NCI-H1092 treated with DMSO at 0.1 percent for 48 hours (cell line): ENCODE measurements around the gene SLC26A11.
"Not testable (repeated sequence)": the region's sequence is repeated elsewhere in the genome, so short reads cannot be mapped to it uniquely, and the experiment has no call there.

ENCODE experiments used
- DNase-seq: peaks from one replicate; lab custom pipeline; 2025; lab: John Stamatoyannopoulos, UW

Gene SLC26A11

DNA sequence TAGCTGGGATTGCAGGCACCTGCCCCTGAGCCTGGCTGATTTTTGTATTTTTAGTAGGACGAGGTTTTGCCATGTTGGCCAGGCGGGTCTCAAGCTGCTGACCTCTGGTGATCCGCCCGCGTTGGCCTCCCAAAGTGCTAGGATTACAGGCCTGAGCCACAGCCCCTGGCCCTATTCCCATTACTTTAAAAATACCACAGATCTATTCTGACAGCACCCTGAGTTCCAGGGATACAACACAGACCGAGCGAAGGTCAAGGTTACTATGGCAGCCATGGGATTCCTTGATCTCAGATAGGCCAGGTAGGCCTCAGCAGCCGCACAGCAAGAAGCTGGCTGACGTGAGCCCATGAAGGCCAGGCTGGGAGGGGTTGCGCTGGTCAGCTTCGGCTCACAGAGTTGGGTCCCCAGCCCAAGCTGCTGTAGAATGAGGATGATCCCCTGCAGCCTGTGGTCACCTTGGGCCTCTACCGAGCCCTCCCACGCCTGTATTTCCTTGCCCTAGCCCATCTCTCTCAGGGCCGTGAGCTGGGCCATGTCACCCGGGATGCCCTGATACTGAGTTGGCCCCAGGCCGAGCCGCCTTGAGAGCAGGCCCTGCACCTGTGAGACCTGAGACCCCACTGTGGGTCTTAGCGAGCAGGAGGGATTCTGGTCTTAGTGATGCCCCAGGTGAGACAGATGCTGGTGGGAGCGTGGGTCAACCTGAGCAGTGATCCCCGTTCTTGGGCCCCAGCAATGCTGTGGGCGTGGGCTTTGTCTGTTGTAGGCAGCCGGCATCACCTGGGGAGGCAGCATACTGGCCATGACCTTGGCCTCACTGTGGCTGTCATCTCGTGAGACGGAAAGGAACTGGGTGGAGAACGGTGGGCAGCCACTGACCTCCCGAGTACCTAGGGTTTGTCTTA lies 23.6 kb downstream of the SLC26A11 start:
- no peak for DNase-seq

- DNase-seq: not testable (repeated sequence)
Observed at GRCh38 chr17:80244448-80244847, 24.2 kb downstream of the SLC26A11 start.

DNA sequence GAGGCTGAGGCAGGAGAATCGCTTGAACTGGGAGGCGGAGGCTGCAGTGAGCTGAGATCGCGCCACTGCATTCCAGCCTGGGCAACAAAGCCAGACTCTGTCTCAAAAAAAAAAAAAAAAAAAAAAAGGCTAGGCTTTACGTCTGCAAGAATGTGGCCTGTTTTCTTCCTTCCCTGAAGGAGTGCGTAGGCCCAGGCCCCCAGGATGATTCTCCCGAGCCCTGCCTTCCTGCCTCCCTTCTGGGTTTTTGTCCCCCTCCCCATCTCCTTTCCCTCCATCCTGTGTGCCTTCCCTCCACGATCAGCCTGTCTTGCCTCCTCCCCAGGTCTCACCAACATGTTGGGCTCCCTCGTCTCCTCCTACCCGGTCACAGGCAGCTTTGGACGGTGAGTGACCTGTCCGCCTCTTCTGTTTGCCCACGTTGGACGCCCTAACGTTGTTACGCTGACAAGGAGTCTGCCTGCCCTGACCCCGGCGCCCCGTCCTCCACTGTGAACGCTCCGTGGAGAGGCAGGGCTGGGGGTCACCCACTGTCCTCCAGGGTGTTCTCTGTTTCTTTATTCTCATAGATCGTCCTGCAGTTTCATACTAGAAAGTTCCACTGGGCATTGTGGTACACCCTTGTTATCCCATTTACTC lies 24.8 kb downstream of the SLC26A11 start:
- DNase-seq: no peak

DNA sequence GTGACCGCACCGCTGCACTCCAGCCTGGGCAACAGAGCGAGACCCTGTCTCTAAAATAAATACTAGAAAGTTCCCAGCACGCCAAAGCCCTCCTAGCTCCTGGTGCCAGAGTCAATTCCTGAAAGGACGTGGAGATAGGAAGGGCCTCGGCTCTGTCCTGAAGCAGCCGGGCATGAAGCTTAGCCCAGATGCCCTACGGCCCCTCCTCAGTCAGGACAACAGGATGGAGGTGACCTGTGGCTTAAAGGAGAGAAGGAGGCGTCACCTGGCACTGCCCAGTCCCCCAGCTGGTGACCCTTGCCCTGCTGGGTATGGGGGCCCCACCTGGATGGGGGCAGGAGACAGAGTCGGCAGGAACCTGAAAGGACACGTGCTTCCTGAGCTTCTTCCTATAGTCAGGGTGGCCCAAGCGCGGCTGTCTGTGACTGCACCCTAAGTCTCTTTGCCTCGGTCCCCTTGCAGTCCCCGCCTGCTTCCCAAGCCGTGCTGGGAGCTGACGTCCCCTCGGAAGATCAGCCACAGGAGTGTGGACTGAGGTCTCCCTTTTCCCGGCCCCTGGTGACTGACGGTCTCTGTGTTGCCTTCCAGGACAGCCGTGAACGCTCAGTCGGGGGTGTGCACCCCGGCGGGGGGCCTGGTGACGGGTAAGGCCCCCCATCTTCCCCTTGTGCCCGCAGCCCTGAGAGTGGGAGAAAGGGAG lies 25.5 kb downstream of the SLC26A11 start:
- no peak for DNase-seq

DNA sequence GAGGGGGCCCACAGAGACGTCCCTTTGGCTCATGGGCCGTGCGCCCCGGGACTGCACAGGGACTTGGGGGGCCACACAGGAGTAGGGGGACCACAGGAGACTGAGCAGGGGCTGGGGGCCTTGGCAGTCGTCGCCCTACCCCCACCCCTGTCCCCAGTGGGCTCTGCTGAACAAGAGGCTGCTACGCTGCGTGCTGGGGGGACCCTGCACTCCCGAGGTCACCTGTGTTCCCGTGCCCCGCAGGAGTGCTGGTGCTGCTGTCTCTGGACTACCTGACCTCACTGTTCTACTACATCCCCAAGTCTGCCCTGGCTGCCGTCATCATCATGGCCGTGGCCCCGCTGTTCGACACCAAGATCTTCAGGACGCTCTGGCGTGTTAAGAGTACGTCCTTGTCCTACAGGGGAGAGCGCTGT lies 26.0 kb downstream of the SLC26A11 start:
- DNase-seq: no peak

DNA sequence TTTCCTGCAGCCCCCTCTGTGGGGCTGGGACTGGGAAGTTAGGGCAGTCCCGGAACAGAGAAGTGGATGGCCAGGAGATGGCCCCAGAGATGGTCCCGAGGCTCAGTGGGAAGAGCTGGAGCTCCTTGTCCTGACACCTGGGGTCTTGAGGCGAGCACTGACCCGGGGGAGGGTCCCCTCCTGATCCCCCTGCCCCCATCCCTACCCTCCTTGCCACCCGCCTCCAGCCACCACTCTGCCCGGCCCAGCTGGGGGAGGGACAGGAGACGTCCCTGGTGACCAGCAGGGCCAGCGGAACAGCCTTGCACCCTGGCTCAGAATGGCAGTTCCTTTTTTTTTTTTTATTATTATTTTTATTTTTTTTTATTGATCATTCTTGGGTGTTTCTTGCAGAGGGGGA lies 26.5 kb downstream of the SLC26A11 start:
- DNase-seq: no peak

DNA sequence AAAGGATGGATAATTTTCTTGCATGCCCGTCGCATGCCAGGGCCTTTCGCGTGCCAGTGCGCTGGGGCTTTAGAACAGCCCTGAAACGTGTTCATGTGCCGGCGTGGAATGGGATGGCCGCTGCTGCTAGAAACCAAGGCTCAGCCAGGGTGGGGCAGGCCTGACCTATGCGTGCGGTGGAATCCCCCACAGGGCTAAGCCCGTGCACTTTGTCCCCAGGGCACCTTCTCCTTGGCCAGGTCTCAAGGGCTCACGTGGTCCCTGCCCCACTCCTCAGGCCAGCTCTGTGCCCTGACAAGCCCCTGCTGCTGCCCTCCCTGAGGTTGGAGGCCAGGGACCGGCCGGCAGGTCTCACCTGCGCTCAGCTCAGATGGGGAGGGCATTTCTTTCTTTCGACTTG lies 27.3 kb downstream of the SLC26A11 start:
- no peak for DNase-seq

DNA sequence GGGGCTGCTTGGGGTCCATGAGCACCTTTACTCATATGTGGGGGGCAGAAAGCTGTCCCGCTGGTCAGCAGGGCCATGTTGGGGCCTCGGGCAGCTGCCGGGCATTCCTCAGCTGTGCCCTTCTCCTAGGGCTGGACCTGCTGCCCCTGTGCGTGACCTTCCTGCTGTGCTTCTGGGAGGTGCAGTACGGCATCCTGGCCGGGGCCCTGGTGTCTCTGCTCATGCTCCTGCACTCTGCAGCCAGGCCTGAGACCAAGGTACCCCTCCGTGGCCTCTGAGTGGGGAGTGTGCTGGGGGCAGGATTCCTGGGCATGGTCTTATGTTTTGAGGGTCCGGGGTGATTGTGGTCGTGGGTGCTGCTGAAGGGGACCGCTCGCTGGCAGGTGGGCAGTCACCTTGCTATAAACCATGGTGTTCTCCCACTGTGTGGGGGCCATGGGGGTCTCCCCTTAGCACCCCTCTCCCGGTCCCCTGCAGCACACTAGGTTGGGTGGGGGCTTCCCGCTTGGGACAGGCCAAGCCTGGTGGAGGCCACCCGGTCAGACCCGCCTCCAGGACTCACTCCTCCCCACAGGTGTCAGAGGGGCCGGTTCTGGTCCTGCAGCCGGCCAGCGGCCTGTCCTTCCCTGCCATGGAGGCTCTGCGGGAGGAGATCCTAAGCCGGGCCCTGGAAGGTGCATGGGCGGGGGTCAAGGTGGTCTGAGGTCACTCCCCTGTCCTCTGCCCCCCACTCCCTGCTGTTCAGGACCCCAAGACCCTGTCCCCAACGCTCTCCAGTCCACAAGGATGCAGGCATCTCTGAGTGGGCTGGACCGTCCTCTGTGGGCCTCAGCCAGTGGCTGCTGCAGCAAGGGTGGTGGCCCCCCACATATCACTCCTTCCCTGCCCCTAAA lies 28.0 kb downstream of the SLC26A11 start:
- no peak for DNase-seq

GRCh38 chr17:80248894-80249710 lies 28.9 kb downstream of the SLC26A11 start:
- no peak for DNase-seq

DNA sequence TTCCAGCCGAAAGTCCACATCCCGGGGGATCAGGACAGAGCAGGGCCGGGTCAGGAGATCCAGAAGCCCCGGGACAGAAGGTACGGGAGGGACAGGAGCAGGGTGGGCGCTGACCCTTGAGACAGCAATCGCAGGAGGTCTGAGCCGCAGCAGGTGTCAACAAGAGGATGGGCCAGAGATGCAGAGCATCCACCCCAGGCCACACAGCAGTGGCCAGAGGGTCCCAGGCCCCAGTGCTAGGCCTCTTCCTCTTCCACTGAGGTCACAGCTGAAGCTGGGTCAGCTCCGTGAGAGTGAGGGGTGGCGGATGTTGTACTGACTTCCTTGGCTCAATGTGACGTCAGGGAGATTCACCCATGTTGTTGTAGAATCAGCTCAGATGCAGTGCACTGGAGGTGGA lies 31.7 kb downstream of the SLC26A11 start:
- no peak for DNase-seq

DNA sequence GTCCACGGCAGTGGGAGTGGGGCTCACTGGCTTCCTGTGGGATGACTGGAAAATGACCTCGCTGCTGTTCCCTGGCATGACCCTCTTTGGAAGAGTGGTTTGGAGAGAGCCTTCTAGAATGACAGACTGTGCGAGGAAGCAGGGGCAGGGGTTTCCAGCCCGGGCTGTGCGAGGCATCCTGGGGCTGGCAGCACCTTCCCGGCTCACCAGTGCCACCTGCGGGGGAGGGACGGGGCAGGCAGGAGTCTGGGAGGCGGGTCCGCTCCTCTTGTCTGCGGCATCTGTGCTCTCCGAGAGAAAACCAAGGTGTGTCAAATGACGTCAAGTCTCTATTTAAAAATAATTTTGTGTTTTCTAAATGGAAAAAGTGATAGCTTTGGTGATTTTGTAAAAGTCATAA lies 32.6 kb downstream of the SLC26A11 start:
- DNase-seq: peak; percentile 58

GRCh38 chr17:80253631-80254395 lies 33.6 kb downstream of the SLC26A11 start:
- DNase-seq: no peak

- DNase-seq: no peak
Observed at GRCh38 chr17:80254396-80255251, 34.4 kb downstream of the SLC26A11 start.

DNA sequence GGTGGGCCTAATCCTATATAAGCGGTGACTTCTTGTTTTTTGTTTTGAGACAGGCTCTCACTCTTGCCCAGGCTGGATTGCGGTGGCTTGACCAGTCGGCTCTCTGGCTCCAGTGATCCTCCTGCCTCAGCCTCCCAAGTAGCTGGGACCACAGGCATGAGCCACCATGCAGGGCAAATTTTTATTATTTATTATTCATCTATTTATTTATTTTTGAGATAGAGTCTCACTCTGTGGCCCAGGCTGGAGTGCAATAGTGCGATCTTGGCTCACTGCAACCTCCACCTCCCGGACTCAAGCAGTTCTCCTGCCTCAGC lies 35.8 kb downstream of the SLC26A11 start:
- no peak for DNase-seq

DNA sequence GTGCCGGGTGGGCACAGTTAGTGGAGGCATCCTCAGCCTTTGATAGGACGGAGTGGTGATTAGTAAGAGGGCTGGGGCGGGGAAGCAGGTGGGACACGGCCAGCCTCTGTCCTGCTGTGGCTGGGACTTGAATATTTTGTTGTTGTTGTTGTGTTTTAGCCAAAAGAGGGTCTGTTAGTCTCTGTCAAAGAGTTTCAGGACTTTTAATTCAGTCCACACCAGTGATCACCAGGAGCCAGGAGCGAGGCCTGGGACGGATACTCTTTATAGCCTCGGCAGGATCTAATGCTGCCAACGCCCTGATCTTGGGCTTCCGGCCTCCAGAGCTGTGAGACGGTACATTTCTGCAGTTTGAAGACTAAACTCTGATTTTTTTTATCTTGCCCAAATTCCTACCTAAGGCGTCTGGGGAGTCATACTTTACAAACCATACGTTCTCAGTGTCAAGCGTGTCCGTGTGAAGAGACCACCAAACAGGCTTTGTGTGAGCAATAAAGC lies 37.5 kb downstream of the SLC26A11 start:
- no peak for DNase-seq

- not testable (repeated sequence) for DNase-seq
Observed at GRCh38 chr17:80258296-80258695, 38.1 kb downstream of the SLC26A11 start.

GRCh38 chr17:80259457-80260068 lies 39.3 kb downstream of the SLC26A11 start:
- DNase-seq: no peak

- DNase-seq: peak; percentile 38
Observed at GRCh38 chr17:80260069-80260535, 39.9 kb downstream of the SLC26A11 start.

DNA sequence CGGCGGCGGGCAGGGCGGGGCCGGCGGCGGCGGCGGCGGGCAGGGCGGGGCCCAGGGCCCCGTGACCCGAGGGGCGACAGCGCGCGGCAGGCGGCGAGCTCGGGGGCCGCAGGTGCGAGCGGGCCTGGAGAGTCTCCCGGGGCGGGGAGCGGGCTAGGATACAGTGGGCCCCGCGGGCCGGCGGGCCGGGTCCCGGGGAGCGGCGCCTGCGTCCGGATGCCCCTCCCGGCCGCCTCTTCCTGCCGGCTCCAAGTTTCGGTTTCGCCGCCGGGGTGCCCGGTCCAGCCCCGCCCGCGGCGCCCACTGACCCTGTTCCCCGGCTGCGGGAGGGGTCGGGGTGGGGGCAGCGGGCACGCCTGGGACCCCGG lies 40.5 kb downstream of the SLC26A11 start, which contains the start of gene RNF213:
RNF213 (plus strand) TSS at position 62 of the 368 bp plus-strand sequence. CDS start 2,830 bp downstream, outside the sequence.
- peak; percentile 17 for DNase-seq
